Measurements from ENCODE around the gene HGD. TPM values are rescaled to one million over a fixed set of nuclear protein-coding genes. Genes with fewer than 3 reads are reported as not detected.
A peak's percentile ranks its signal among the peaks of the same experiment; 100 is the strongest.

Gene HGD
- total and polyA plus RNA-seq, 4 donors, result 1.8 to 2.6 (median 2.3) TPM

DNA sequence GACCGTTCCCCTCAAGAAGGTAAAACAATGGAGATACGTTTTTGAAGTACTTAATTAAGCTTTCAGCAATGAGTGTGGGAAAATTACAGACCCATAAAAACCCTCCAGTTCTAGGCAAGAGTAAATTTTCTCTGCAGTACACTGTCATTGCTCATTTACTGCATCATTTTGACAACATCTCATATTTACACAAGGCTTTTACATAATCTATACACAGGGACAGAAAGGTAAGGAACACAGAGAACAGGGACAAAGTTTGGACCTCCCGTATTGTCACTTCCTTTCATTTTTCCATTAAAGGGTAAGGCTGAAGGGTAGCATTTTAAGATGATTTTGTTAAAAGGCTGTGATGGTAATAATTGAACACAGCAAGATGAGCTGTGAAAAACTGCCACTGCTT lies 7.4 kb upstream of the HGD start:
- ATAC-seq (ENCODE audit: insufficient read depth, low FRiP score), result no peak
- H3K4me3 ChIP-seq, result no peak overlapping the region

DNA sequence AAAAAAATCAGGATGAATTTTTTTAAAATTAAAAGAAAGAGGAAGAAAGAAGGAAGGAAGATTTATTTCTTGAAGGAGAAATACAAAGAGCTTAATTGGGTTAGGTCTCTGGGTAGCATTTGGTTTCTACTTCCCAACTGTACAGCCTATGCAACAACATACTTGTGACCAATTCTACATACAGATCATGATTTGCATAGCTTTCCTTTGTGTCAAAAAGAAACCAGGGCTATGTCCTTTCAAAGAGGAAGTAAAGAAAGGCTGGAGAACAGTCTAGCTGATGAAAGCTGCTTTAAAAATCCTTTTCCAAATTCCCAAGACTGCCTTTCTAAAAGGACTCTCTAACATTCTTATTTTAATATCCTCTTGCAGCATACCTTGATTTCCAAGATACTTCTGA lies 6.1 kb upstream of the HGD start:
- Histone ChIP-seq H3K9ac (ENCODE audit: insufficient read depth in 1 of 2, low read length in 2 of 2) (no peak overlapping the region), H3K27me3 (ENCODE audit: control insufficient read depth in 3 of 3, insufficient read depth in 3 of 3, low read length in 2 of 3) (no peaks in the 10 kb centered on the region), H3K36me3 (ENCODE audit: control insufficient read depth in 4 of 4, insufficient read depth in 4 of 4, low read length in 4 of 4) (peaks cover 0 to 10% (median 2%) of the 10 kb centered on the region in 4 donors), H3K9me3 (ENCODE audit: control insufficient read depth in 4 of 4, insufficient read depth in 3 of 4, low read length in 3 of 4) (no peaks in the 10 kb centered on the region), H3K27ac (ENCODE audit: low read depth in 1 of 2, low read length in 1 of 2) (no peak overlapping the region), H3K4me3 (no peak overlapping the region), H3K4me1 (ENCODE audit: control insufficient read depth in 5 of 5, insufficient read depth in 5 of 5, low read length in 5 of 5) (no peaks in the 10 kb centered on the region)
- DNase-seq, result peak in 1 of 3 donors; percentile 4
- ATAC-seq (ENCODE audit: insufficient read depth, low FRiP score), result no peak
- TF ChIP-seq, protein P1, sequence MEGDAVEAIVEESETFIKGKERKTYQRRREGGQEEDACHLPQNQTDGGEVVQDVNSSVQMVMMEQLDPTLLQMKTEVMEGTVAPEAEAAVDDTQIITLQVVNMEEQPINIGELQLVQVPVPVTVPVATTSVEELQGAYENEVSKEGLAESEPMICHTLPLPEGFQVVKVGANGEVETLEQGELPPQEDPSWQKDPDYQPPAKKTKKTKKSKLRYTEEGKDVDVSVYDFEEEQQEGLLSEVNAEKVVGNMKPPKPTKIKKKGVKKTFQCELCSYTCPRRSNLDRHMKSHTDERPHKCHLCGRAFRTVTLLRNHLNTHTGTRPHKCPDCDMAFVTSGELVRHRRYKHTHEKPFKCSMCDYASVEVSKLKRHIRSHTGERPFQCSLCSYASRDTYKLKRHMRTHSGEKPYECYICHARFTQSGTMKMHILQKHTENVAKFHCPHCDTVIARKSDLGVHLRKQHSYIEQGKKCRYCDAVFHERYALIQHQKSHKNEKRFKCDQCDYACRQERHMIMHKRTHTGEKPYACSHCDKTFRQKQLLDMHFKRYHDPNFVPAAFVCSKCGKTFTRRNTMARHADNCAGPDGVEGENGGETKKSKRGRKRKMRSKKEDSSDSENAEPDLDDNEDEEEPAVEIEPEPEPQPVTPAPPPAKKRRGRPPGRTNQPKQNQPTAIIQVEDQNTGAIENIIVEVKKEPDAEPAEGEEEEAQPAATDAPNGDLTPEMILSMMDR (IDR thresholded peaks at IDR 0.05; ENCODE audit: control extremely low read depth, extremely low read depth), result no peak

More for the DNA sequence above, 7.4 kb upstream of the HGD start:
- Histone ChIP-seq H3K9ac (ENCODE audit: insufficient read depth in 1 of 2, low read length in 2 of 2) (no peak overlapping the region), H3K27me3 (ENCODE audit: control insufficient read depth in 3 of 3, insufficient read depth in 3 of 3, low read length in 2 of 3) (no peaks in the 10 kb centered on the region), H3K4me1 (ENCODE audit: control insufficient read depth in 5 of 5, insufficient read depth in 5 of 5, low read length in 5 of 5) (no peaks in the 10 kb centered on the region), H3K9me3 (ENCODE audit: control insufficient read depth in 4 of 4, insufficient read depth in 3 of 4, low read length in 3 of 4) (no peaks in the 10 kb centered on the region), H3K36me3 (ENCODE audit: control insufficient read depth in 4 of 4, insufficient read depth in 4 of 4, low read length in 4 of 4) (peaks cover 0 to 10% (median 2%) of the 10 kb centered on the region in 4 donors), H3K27ac (ENCODE audit: low read depth in 1 of 2, low read length in 1 of 2) (no peak overlapping the region)
- no peak for DNase-seq
- WGBS, 2 donors, result 93 to 94% methylated on average over 3 of the region's 3 CpGs
- TF ChIP-seq, protein P1 (IDR thresholded peaks at IDR 0.05; ENCODE audit: control extremely low read depth, extremely low read depth), result no peak

- Histone ChIP-seq H3K36me3 (ENCODE audit: control insufficient read depth in 4 of 4, insufficient read depth in 4 of 4, low read length in 4 of 4) (peaks cover 0 to 10% (median 0%) of the 10 kb centered on the region in 4 donors), H3K4me1 (ENCODE audit: control insufficient read depth in 5 of 5, insufficient read depth in 5 of 5, low read length in 5 of 5) (no peaks in the 10 kb centered on the region), H3K4me3 (no peak overlapping the region), H3K9ac (ENCODE audit: insufficient read depth in 1 of 2, low read length in 2 of 2) (no peak overlapping the region), H3K9me3 (ENCODE audit: control insufficient read depth in 4 of 4, insufficient read depth in 3 of 4, low read length in 3 of 4) (no peaks in the 10 kb centered on the region), H3K27ac (ENCODE audit: low read depth in 1 of 2, low read length in 1 of 2) (no peak overlapping the region), H3K27me3 (ENCODE audit: control insufficient read depth in 3 of 3, insufficient read depth in 3 of 3, low read length in 2 of 3) (no peaks in the 10 kb centered on the region)
- TF ChIP-seq, protein P1 (IDR thresholded peaks at IDR 0.05; ENCODE audit: control extremely low read depth, extremely low read depth), result no peak
- WGBS, 2 donors, result 94 to 100% methylated on average over 1 of the region's 1 CpG
- ATAC-seq (ENCODE audit: insufficient read depth, low FRiP score) (no peak), DNase-seq (no peak)
These were observed 3.4 kb upstream of the HGD start for GRCh38 chr3:120685411-120685810.

GRCh38 chr3:120684896-120685295 lies 2.9 kb upstream of the HGD start:
- Histone ChIP-seq H3K27ac (ENCODE audit: low read depth in 1 of 2, low read length in 1 of 2) (no peak overlapping the region), H3K4me3 (no peak overlapping the region), H3K9ac (ENCODE audit: insufficient read depth in 1 of 2, low read length in 2 of 2) (no peak overlapping the region), H3K36me3 (ENCODE audit: control insufficient read depth in 4 of 4, insufficient read depth in 4 of 4, low read length in 4 of 4) (peaks cover 0 to 10% (median 0%) of the 10 kb centered on the region in 4 donors), H3K27me3 (ENCODE audit: control insufficient read depth in 3 of 3, insufficient read depth in 3 of 3, low read length in 2 of 3) (no peaks in the 10 kb centered on the region), H3K4me1 (ENCODE audit: control insufficient read depth in 5 of 5, insufficient read depth in 5 of 5, low read length in 5 of 5) (no peaks in the 10 kb centered on the region), H3K9me3 (ENCODE audit: control insufficient read depth in 4 of 4, insufficient read depth in 3 of 4, low read length in 3 of 4) (no peaks in the 10 kb centered on the region)
- 76 to 85% methylated on average over 4 of the region's 4 CpGs for WGBS, 2 donors
- ATAC-seq (ENCODE audit: insufficient read depth, low FRiP score) (no peak), DNase-seq (peak in 2 of 3 donors; percentile 10 to 32)
- TF ChIP-seq, protein P1 (IDR thresholded peaks at IDR 0.05; ENCODE audit: control extremely low read depth, extremely low read depth), result no peak

Measured in lung (tissue), 12 donors.